ENCODE data around the gene FYB1. TPM values are rescaled to one million over a fixed set of nuclear protein-coding genes. Genes with fewer than 3 reads are reported as not detected.

The FYB1 gene
- polyA plus RNA-seq, 1 experiment = 0.01 TPM

Other genes starting within 250 kb of the FYB1 start
- 9.9 and 15.6 TPM in 2 replicates for gene RICTOR, start 145.2 kb downstream of the FYB1 start, polyA plus RNA-seq (2011; rRNA removed)
- gene C9, start 144.9 kb upstream of the FYB1 start, polyA plus RNA-seq (2011; rRNA removed) = 0.02 TPM in 1 of 2 replicates, not detected in the other
- gene DAB2, start 205.4 kb upstream of the FYB1 start, polyA plus RNA-seq (2011; rRNA removed) = 177 and 206 TPM in 2 replicates

All from AG04450 (cell line).